Vagina (tissue), 2 donors: ENCODE results near the gene OR12D3.

Source experiments
- CTCF ChIP-seq, 3 experiments: fragments of 450-650 bp in 2 of 3; fragments of 200-600 bp in 1 of 3; sonication (generic) in 1 of 3; IDR thresholded peaks; one replicate each; pipeline ENCODE4 v1.5.1; 2017 to 2019; ENCODE audit warnings: antibody characterized with exemption in 3 of 3, mild to moderate bottlenecking in 2 of 3, moderate library complexity in 2 of 3
- POLR2A ChIP-seq, 2 donors: fragments of 450-650 bp; IDR thresholded peaks; one replicate each; pipeline ENCODE4 v1.6.1; 2017; ENCODE audit warnings: antibody characterized with exemption in 2 of 2, mild to moderate bottlenecking in 2 of 2, moderate library complexity in 2 of 2
- POLR2AphosphoS5 ChIP-seq, 2 donors: sonication (generic); formaldehyde crosslinking; IDR thresholded peaks; one replicate each; pipeline ENCODE4 v1.9.0; 2017; ENCODE audit warnings: antibody characterized with exemption in 2 of 2, mild to moderate bottlenecking in 2 of 2, low read depth in 1 of 2; ENCODE audit not compliant: insufficient read depth in 1 of 2

- TF ChIP-seq POLR2AphosphoS5 (IDR thresholded peaks at IDR 0.05; ENCODE audit: insufficient read depth in 1 of 2, low read depth in 1 of 2) = no peak
- no peak for TF ChIP-seq CTCF (IDR thresholded peaks at IDR 0.05)
- no peak for TF ChIP-seq POLR2A (IDR thresholded peaks at IDR 0.05)
Observed at GRCh38 chr6:29424575-29424974, 49.5 kb upstream of the OR12D3 start.
